AG04450 (cell line): Measurements from ENCODE around the gene USP37. TPM values are rescaled to one million over a fixed set of nuclear protein-coding genes. Genes with fewer than 3 reads are reported as not detected.

Experiments
- CTCF ChIA-PET: fragments of 300-600, 350-600 bp; formaldehyde crosslinking; extraction: SDS; loops from one replicate; lab custom pipeline; 2022; ENCODE audit warnings: antibody characterized with exemption, inconsistent platforms; lab: Charles Lee
- POLR2A ChIA-PET: fragments of 350-600 bp; formaldehyde crosslinking; extraction: SDS; loops from one replicate; lab custom pipeline; 2021; ENCODE audit warnings: antibody characterized with exemption, inconsistent platforms; lab: Yijun Ruan, JAX
- DNase-seq: peaks from one replicate; pipeline ENCODE4 v3.0.0-alpha.2; 2011; ENCODE audit warnings: low read depth, low spot score
- H3K27ac ChIP-seq: one replicate; pipeline ENCODE4 v1.5.1; 2012; ENCODE audit warnings: low read depth, low read length, control low read depth
- H3K27me3 ChIP-seq: one replicate; pipeline ENCODE4 v1.6.0; 2012; ENCODE audit warnings: low read length; ENCODE audit not compliant: control insufficient read depth, insufficient read depth
- H3K4me3 ChIP-seq: 2 replicates; pipeline ENCODE4 v1.5.1; 2011; ENCODE audit warnings: mild to moderate bottlenecking, low read depth, low read length, control low read depth
- H3K9me3 ChIP-seq: 2 replicates; pipeline ENCODE4 v1.5.1; 2012; ENCODE audit warnings: low read length; ENCODE audit not compliant: control insufficient read depth, insufficient read depth
- polyA plus RNA-seq: library from polyadenylated mRNA; depleted of rRNA; stranded (reverse); fragments of >200 nt; gene quantifications from 2 replicates; pipeline ENCODE4 v1.2.3, GENCODE V29; 2011
- TF ChIP-seq, protein P1 (sequence below): IDR thresholded peaks from 2 replicates; pipeline ENCODE4 v1.5.1; 2011; ENCODE audit warnings: low read depth, low read length, control low read depth, inconsistent platforms

USP37 gene
- polyA plus RNA-seq, 1 experiment, result 4.9 TPM

DNA sequence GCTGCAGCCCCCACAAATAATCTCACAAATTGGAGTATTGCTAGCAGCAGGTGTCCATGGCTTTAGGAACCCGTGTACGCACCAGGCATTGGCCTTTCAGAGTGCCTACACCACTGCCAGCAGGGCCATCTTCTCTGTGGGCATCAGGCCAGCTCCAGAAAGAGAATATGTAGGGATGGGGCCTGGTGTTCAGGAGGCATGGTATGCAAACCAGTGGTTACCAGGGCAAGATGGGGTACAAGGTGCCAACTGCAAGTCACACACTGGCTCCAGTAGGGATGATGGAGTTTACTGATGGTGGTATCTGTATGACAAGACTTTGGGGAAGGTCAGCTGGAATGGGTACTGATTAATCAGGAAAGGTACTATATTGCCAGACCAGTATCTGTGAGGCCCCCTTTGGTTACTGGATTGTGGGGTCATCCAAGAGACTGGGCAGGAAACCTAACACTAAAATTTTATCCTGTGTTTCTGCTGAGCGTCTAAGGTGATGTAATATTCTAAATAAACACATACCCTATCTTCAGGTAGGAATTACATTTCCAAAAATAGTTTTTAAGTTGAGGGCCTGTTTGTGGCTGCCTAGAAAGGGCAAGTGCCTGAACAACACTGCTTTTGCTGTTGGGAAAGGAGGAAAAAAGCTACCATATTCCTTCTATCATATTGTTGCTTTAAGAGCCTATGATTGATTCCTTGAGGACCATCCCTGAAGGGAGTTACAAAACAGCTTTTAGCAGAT is 9.5 kb upstream of the USP37 start:
- POLR2A ChIA-PET, result interaction anchor here (0.6 kb wide), 1 partner anchor 60 kb away, joined by 3 read pairs; no protein-coding TSS in a partner anchor
- Histone ChIP-seq H3K9me3 (no peaks in the 10 kb centered on the region), H3K27me3 (no peaks in the 10 kb centered on the region), H3K27ac (no peak overlapping the region), H3K4me3 (no peak overlapping the region)
- DNase-seq, result no peak
- CTCF ChIA-PET, result interaction anchor here (1.0 to 1.2 kb wide), 2 partner anchors 70 to 285 kb away, joined by 3 read pairs; no protein-coding TSS in a partner anchor
- TF ChIP-seq, protein P1, sequence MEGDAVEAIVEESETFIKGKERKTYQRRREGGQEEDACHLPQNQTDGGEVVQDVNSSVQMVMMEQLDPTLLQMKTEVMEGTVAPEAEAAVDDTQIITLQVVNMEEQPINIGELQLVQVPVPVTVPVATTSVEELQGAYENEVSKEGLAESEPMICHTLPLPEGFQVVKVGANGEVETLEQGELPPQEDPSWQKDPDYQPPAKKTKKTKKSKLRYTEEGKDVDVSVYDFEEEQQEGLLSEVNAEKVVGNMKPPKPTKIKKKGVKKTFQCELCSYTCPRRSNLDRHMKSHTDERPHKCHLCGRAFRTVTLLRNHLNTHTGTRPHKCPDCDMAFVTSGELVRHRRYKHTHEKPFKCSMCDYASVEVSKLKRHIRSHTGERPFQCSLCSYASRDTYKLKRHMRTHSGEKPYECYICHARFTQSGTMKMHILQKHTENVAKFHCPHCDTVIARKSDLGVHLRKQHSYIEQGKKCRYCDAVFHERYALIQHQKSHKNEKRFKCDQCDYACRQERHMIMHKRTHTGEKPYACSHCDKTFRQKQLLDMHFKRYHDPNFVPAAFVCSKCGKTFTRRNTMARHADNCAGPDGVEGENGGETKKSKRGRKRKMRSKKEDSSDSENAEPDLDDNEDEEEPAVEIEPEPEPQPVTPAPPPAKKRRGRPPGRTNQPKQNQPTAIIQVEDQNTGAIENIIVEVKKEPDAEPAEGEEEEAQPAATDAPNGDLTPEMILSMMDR, result no peak

DNA sequence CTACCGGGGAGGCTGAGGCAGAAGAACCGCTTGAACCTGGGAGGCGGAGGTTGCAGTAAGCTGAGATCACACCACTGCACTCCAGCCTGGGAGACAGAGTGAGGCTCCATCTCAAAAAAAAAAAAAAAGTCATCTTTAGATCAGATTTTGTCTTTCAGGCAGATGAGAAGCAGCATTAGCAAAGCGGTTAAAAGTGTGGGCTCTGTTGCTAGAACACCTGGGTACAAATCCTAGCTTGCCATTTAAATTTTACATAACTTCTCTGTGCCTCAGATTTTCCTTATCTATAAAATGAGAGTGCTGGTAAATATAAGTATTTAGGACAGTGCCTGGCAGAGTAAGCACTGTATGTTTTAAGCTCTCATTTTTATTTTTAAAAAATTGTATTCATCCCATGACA is 8.7 kb upstream of the USP37 start:
- Histone ChIP-seq H3K4me3 (no peak overlapping the region), H3K27me3 (no peaks in the 10 kb centered on the region), H3K9me3 (no peaks in the 10 kb centered on the region), H3K27ac (no peak overlapping the region)
- TF ChIP-seq, protein P1, result no peak
- DNase-seq, result no peak
- POLR2A ChIA-PET, result interaction anchor here (0.6 kb wide), 1 partner anchor 59 kb away, joined by 3 read pairs; no protein-coding TSS in a partner anchor
- CTCF ChIA-PET, result interaction anchor here (0.6 kb wide), 1 partner anchor 70 kb away, joined by 5 read pairs; no protein-coding TSS in a partner anchor

DNA sequence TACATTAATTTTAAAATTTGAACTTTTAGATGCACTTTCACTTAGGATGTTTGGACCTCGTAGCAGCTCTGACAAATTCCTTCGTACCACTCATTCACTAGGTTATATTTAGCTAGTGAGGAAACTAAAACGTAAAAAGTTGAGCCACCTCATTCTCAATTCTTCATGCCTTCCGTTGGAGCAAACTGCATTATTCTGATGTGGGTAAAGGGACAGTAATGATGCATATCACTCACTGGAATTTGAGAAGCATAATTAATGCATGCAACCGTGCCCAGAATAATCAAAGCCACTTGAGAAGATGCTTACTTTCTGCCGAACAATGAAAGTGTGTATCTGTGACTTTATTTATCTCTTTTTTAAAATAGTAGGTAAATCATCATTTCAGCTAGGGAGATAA is 2.7 kb upstream of the USP37 start:
- DNase-seq, result no peak
- no peaks in the 10 kb centered on the region for H3K27me3 ChIP-seq
- H3K9me3 ChIP-seq, result no peaks in the 10 kb centered on the region; the same call in 1 of the 2 replicates
- TF ChIP-seq, protein P1, result no peak
- peak overlapping the region; percentile 3 for H3K27ac ChIP-seq
- CTCF ChIA-PET, result interaction anchor here (0.6 to 0.7 kb wide), 2 partner anchors 12 to 448 kb away, joined by 3 to 4 read pairs; no protein-coding TSS in a partner anchor
- POLR2A ChIA-PET, result interaction anchor here (1.2 kb wide), 1 partner anchor 88 kb away, joined by 4 read pairs; the partner anchor contains the start of genes BCS1L and ZNF142
- H3K4me3 ChIP-seq, result peak overlapping the region; percentile 74

DNA sequence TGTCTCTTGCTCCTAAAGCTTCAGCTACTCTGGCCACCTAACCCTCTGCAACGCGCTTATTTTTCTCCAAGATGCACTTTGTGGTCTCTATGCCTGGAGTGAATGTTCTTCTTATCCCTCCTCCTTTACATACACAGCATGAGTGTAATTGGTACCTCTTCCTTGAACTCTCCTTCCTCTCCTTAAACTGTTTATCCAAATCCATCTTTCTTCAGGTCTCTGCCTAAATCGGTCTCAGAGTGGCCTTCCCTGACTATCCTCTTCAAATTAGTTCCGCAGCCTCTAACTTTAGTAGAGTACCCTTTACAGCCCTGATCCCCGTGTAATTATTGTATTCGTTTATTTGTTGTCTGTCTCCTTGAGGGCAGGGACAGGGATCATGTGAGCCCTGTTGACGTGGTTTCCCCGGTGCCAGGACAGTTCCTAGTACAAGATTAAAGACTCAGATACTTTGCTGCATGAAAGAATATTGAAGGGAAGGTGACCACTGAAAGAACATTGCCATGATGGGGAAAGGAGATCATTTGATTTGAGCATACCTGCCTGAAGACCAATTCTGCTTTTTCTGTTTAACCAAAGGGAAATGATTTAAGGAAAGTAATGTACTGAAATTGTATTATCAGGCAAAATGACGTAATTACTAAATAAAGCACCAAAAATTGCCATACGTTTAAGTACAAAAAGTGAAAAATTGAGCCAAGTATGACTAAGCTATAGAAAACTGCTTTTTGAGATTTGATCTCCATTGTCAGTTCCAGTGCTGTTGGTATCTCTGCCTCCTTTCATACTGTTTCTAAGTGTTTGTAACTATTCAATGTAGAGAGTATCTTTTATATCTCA is 1.7 kb upstream of the USP37 start:
- POLR2A ChIA-PET, result no interaction called here
- peak overlapping the region; percentile 74 for H3K4me3 ChIP-seq
- CTCF ChIA-PET, result no interaction called here

More for the DNA sequence above, 1.7 kb upstream of the USP37 start:
- TF ChIP-seq, protein P1, result no peak
- no peak for DNase-seq
- Histone ChIP-seq H3K9me3 (no peaks in the 10 kb centered on the region; the same call in 1 of the 2 replicates), H3K27ac (peak overlapping the region; percentile 95), H3K27me3 (no peaks in the 10 kb centered on the region)
